ENCODE results near the gene ZNF664. TPM values are rescaled to one million over a fixed set of nuclear protein-coding genes. Genes with fewer than 3 reads are reported as not detected.

The ZNF664 gene
- polyA plus RNA-seq, 2 donors = 16.6 to 18.3 TPM

DNA sequence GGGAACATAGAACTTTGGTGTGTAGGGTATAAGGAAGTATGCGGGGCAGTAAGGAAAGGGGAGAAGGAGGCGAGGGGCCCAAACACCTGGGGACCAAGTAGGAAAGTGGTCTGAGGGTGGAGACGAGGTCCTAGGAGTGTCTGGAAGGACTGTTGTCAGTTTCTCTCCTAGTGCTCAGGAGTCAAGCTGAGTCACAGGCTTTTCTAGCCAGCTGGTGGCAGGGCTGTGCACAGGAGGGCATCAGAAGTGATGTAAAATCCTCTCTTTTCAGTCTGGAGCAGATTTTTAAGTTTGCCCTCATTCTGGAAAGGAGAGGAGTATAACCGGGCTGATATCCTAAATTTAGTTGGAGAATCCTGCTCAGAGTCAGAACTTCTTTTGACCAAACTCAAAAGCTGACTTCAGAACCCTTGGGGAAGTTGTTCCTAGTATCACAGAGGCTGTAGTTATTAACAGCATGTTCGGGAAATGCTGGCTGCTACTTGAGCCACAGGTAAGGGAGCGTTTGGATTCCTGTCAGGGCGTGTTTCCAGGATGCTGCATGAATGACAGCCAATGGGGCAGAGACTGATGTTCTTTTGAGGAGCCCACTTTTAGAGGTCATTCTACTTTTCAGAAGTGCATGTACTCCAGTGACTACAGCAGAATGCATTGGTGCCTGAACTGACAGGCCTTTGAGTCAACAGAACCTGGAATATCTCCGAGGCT is 19.3 kb downstream of the ZNF664 start:
- Histone ChIP-seq H3K4me1 (ENCODE audit: control insufficient read depth in 2 of 2, insufficient read depth in 2 of 2, low read length in 1 of 2) (peaks cover 2 to 3% of the 10 kb centered on the region in 2 donors), H3K4me3 (ENCODE audit: low read depth in 1 of 2, low read length in 2 of 2) (no peak overlapping the region), H3K27ac (ENCODE audit: low read depth in 2 of 2, low read length in 1 of 2) (no peak overlapping the region), H3K27me3 (ENCODE audit: control insufficient read depth in 1 of 2, insufficient read depth in 2 of 2, low read length in 2 of 2) (no peaks in the 10 kb centered on the region), H3K36me3 (ENCODE audit: control insufficient read depth in 2 of 2, insufficient read depth in 2 of 2, low read length in 1 of 2) (peaks cover 5 to 9% of the 10 kb centered on the region in 2 donors), H3K9me3 (ENCODE audit: control insufficient read depth in 2 of 2, insufficient read depth in 1 of 2, low read depth in 1 of 2, low read length in 1 of 2) (no peaks in the 10 kb centered on the region)
- 73 to 75% methylated on average over 8 of the region's 8 CpGs for WGBS, 2 donors

DNA sequence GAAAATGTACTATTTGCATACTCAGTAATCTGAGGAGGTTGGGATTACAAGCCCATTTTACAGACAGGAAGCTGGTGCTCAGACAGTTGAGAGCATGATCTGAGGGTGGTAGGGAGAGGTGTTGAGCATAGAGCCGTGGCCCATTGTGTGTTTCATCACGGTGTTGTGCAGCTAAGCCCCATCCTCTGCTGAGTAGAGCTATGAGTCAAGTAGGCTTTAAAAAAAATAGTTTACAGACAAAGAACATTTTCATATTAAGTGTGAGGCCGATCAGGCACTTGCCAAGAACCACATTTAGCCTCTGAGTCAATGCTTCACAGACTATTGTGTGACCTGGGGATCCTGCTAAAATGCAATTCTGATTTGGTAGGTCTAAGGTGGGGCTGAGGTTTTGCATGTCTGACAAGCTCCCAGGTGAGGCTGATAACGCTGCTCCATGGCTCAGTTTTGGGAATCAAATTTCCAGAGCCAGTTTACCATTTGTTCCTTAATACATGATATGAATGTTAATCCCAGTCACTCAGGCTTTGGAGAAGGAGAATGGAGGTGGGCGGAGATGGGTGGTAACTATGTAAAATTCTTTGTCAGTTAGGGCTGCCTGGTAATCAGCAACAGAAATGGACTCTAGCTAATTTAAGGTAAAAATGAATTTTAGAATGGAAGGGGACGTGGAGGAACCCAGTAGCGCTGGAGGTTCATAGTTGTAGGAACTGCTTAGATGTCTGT is 22.2 kb downstream of the ZNF664 start:
- Histone ChIP-seq H3K36me3 (ENCODE audit: control insufficient read depth in 2 of 2, insufficient read depth in 2 of 2, low read length in 1 of 2) (peaks cover 5 to 11% of the 10 kb centered on the region in 2 donors), H3K9me3 (ENCODE audit: control insufficient read depth in 2 of 2, insufficient read depth in 1 of 2, low read depth in 1 of 2, low read length in 1 of 2) (no peaks in the 10 kb centered on the region), H3K27ac (ENCODE audit: low read depth in 2 of 2, low read length in 1 of 2) (peak overlapping the region in 1 of 2 donors; percentile 63), H3K27me3 (ENCODE audit: control insufficient read depth in 1 of 2, insufficient read depth in 2 of 2, low read length in 2 of 2) (no peaks in the 10 kb centered on the region), H3K4me1 (ENCODE audit: control insufficient read depth in 2 of 2, insufficient read depth in 2 of 2, low read length in 1 of 2) (peaks cover 0 to 3% of the 10 kb centered on the region in 2 donors), H3K4me3 (ENCODE audit: low read depth in 1 of 2, low read length in 2 of 2) (no peak overlapping the region)
- 58 to 65% methylated on average over 7 of the region's 7 CpGs for WGBS, 2 donors

DNA sequence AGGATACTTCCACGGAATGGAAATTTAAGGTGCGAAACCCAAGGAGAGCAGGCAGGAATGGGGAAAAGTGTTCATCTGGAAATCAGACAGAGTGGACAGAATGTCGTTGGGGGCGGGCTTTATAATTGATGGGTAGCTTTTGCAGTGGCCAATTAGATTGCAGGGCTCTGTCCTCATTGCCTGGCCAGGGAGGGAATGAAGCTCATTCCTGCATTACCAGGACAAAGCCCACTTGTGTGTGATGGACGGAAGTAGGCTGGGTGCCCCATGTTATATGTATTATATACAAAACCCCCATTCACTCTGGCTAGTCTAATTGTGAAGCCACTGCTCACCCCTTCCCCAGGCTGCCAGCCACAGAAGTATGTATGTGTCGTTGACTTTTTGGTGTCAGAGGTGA is 23.6 kb downstream of the ZNF664 start:
- Histone ChIP-seq H3K4me3 (ENCODE audit: low read depth in 1 of 2, low read length in 2 of 2) (no peak overlapping the region), H3K27me3 (ENCODE audit: control insufficient read depth in 1 of 2, insufficient read depth in 2 of 2, low read length in 2 of 2) (no peaks in the 10 kb centered on the region), H3K36me3 (ENCODE audit: control insufficient read depth in 2 of 2, insufficient read depth in 2 of 2, low read length in 1 of 2) (peaks cover 9 to 11% of the 10 kb centered on the region in 2 donors), H3K9me3 (ENCODE audit: control insufficient read depth in 2 of 2, insufficient read depth in 1 of 2, low read depth in 1 of 2, low read length in 1 of 2) (no peaks in the 10 kb centered on the region), H3K4me1 (ENCODE audit: control insufficient read depth in 2 of 2, insufficient read depth in 2 of 2, low read length in 1 of 2) (peaks cover 0 to 3% of the 10 kb centered on the region in 2 donors), H3K27ac (ENCODE audit: low read depth in 2 of 2, low read length in 1 of 2) (no peak overlapping the region)
- WGBS, 2 donors = 89 to 90% methylated on average over 6 of the region's 6 CpGs

DNA sequence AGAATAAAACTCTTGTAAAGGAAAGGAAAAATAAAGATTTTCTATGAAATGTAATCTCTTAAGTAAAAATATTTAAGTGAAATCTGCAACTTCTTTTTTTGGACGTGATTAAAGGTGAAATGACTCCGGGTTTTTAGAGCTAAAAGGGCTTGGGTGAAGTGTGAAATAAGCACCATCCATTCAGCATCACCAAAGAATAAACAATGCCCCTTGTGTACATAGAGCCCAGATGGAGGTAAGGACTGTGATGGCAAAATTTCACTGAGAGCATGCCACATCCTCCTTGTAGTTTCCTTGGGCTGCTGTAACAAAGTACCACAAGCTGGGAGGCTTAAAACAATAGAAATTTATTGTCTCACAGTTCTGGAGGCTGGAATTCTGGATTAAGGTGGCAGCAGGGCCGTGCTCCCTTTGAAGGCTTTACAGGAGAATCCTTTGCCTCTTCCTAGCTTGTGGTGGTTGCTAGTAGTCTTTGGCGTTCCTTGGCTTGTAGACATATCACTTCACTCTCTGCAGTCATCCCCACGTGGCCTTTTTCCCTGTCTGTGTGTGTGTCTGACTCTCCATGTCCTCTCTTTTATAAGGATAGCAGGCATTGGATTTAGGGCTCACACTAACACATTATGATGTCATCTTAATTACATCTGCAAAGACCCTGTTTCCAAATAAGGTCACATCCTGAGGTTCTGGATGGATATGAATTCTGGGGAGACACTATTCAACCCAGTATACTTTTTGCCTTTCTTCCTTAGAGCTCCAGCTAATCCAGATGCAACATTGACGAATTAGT is 24.2 kb downstream of the ZNF664 start:
- no peaks in the 10 kb centered on the region for H3K27me3 ChIP-seq (ENCODE audit: control insufficient read depth in 1 of 2, insufficient read depth in 2 of 2, low read length in 2 of 2)
- WGBS, 2 donors = 76% methylated on average over 6 of the region's 6 CpGs
- H3K36me3 ChIP-seq (ENCODE audit: control insufficient read depth in 2 of 2, insufficient read depth in 2 of 2, low read length in 1 of 2) = peaks cover 9 to 11% of the 10 kb centered on the region in 2 donors
- H3K9me3 ChIP-seq (ENCODE audit: control insufficient read depth in 2 of 2, insufficient read depth in 1 of 2, low read depth in 1 of 2, low read length in 1 of 2) = no peaks in the 10 kb centered on the region
- no peak overlapping the region for H3K27ac ChIP-seq (ENCODE audit: low read depth in 2 of 2, low read length in 1 of 2)
- peaks cover 0 to 3% of the 10 kb centered on the region in 2 donors for H3K4me1 ChIP-seq (ENCODE audit: control insufficient read depth in 2 of 2, insufficient read depth in 2 of 2, low read length in 1 of 2)
- no peak overlapping the region for H3K4me3 ChIP-seq (ENCODE audit: low read depth in 1 of 2, low read length in 2 of 2)

DNA sequence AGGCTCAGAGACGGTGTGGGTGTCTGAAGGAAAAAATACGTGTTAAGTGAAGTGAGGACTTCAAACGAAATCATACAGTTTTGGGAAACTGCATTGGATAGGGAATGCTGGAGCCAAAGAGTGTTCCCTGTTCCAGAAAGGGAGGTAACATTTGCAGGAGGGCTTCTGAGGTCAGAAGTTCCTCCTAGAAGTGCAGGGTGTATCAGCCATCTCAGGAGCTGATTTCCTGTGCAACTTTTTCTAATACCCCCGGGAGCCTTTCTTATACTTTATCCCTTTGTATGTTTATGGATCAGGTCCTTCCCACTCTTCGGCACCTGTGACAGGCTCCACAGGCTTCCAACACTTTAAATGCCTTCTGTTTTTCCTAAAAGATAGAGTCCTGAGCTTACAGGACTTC is 24.9 kb downstream of the ZNF664 start:
- no peaks in the 10 kb centered on the region for H3K27me3 ChIP-seq (ENCODE audit: control insufficient read depth in 1 of 2, insufficient read depth in 2 of 2, low read length in 2 of 2)
- H3K4me3 ChIP-seq (ENCODE audit: low read depth in 1 of 2, low read length in 2 of 2) = no peak overlapping the region
- H3K27ac ChIP-seq (ENCODE audit: low read depth in 2 of 2, low read length in 1 of 2) = no peak overlapping the region
- no peaks in the 10 kb centered on the region for H3K4me1 ChIP-seq (ENCODE audit: control insufficient read depth in 2 of 2, insufficient read depth in 2 of 2, low read length in 1 of 2)
- 74 to 76% methylated on average over 5 of the region's 5 CpGs for whole genome bisulfite sequencing, 2 donors
- peaks cover 8 to 9% of the 10 kb centered on the region in 2 donors for H3K36me3 ChIP-seq (ENCODE audit: control insufficient read depth in 2 of 2, insufficient read depth in 2 of 2, low read length in 1 of 2)
- H3K9me3 ChIP-seq (ENCODE audit: control insufficient read depth in 2 of 2, insufficient read depth in 1 of 2, low read depth in 1 of 2, low read length in 1 of 2) = no peaks in the 10 kb centered on the region

DNA sequence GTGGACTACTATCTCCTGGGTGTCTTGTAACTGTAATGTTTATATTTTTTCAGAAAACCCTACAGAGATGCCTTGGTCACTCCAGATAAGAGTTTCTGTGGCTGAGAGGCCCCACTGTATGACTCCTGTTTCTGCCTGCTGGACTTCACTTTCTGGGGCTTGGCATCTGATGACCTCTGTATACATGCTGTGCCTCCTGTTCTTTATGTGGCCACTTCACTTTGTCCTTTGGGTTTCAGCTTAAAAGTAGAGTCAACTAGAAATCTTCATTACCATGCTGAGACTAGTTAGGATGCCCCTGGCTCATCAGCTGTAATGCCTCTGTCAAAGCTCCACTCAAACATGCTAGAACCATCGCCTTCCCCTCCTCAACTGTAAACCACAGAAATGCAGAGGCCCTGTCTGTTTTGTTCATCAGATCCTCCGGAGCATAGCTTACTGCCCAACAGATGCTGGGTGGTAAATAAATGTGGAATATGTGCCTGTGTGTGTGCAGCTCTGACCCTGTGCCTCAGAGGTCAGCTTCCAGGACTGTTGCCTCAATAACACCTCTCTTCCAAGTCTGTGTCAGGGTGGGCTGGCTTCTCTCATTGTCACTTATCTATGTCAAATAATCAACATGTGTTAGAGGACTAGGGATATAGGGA is 25.5 kb downstream of the ZNF664 start:
- no peak overlapping the region for H3K4me3 ChIP-seq (ENCODE audit: low read depth in 1 of 2, low read length in 2 of 2)
- H3K27ac ChIP-seq (ENCODE audit: low read depth in 2 of 2, low read length in 1 of 2) = no peak overlapping the region
- H3K36me3 ChIP-seq (ENCODE audit: control insufficient read depth in 2 of 2, insufficient read depth in 2 of 2, low read length in 1 of 2) = peaks cover 8 to 9% of the 10 kb centered on the region in 2 donors
- H3K4me1 ChIP-seq (ENCODE audit: control insufficient read depth in 2 of 2, insufficient read depth in 2 of 2, low read length in 1 of 2) = no peaks in the 10 kb centered on the region
- no peaks in the 10 kb centered on the region for H3K9me3 ChIP-seq (ENCODE audit: control insufficient read depth in 2 of 2, insufficient read depth in 1 of 2, low read depth in 1 of 2, low read length in 1 of 2)
- 74 to 76% methylated on average over 2 of the region's 2 CpGs for WGBS, 2 donors
- H3K27me3 ChIP-seq (ENCODE audit: control insufficient read depth in 1 of 2, insufficient read depth in 2 of 2, low read length in 2 of 2) = no peaks in the 10 kb centered on the region

DNA sequence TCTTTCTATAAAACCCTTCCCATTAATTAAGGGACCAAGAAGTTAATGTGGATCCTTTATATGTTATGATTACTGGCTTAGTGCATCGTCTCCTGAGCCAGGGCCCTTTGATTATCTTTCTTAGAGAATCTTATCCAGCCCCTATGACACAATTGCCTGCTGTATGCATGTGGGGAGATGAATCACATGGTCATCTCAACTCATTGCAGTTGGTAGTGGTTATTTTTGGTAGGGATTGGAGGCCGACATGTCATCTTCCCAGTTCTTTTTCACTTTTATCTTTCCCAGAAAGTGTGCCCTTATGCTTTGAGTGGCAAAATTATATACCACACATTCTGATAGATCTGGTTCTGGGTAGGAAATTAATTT is 26.0 kb downstream of the ZNF664 start:
- no peaks in the 10 kb centered on the region for H3K4me1 ChIP-seq (ENCODE audit: control insufficient read depth in 2 of 2, insufficient read depth in 2 of 2, low read length in 1 of 2)
- H3K4me3 ChIP-seq (ENCODE audit: low read depth in 1 of 2, low read length in 2 of 2) = no peak overlapping the region
- 80 to 85% methylated on average over 2 of the region's 2 CpGs for WGBS, 2 donors
- no peak overlapping the region for H3K27ac ChIP-seq (ENCODE audit: low read depth in 2 of 2, low read length in 1 of 2)
- H3K36me3 ChIP-seq (ENCODE audit: control insufficient read depth in 2 of 2, insufficient read depth in 2 of 2, low read length in 1 of 2) = peaks cover 8 to 9% of the 10 kb centered on the region in 2 donors
- H3K9me3 ChIP-seq (ENCODE audit: control insufficient read depth in 2 of 2, insufficient read depth in 1 of 2, low read depth in 1 of 2, low read length in 1 of 2) = no peaks in the 10 kb centered on the region
- H3K27me3 ChIP-seq (ENCODE audit: control insufficient read depth in 1 of 2, insufficient read depth in 2 of 2, low read length in 2 of 2) = no peaks in the 10 kb centered on the region

DNA sequence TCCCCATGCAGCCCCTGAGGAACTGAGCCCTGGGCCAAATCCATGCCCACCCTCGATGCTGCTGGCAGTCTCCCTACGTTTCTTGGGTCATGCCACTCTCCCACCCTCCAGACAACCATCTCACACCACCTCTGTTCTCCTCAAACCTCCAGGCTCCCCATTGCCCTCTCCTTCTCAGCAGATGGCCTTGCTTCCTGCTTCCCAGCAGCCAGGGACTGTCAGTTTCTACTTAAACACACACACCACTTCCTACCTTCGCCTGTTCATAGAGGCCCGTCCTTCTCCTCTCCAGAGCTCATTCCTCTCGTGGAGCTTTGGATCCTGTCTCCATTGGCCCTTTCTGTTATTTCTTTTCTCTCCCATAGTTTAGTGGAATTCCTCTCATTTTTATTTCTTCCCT is 27.1 kb downstream of the ZNF664 start:
- H3K4me3 ChIP-seq (ENCODE audit: low read depth in 1 of 2, low read length in 2 of 2) = no peak overlapping the region
- no peaks in the 10 kb centered on the region for H3K27me3 ChIP-seq (ENCODE audit: control insufficient read depth in 1 of 2, insufficient read depth in 2 of 2, low read length in 2 of 2)
- no peak overlapping the region for H3K27ac ChIP-seq (ENCODE audit: low read depth in 2 of 2, low read length in 1 of 2)
- no peaks in the 10 kb centered on the region for H3K9me3 ChIP-seq (ENCODE audit: control insufficient read depth in 2 of 2, insufficient read depth in 1 of 2, low read depth in 1 of 2, low read length in 1 of 2)
- H3K4me1 ChIP-seq (ENCODE audit: control insufficient read depth in 2 of 2, insufficient read depth in 2 of 2, low read length in 1 of 2) = no peaks in the 10 kb centered on the region
- WGBS, 2 donors = 89 to 90% methylated on average over 5 of the region's 5 CpGs
- H3K36me3 ChIP-seq (ENCODE audit: control insufficient read depth in 2 of 2, insufficient read depth in 2 of 2, low read length in 1 of 2) = peaks cover 8 to 9% of the 10 kb centered on the region in 2 donors

DNA sequence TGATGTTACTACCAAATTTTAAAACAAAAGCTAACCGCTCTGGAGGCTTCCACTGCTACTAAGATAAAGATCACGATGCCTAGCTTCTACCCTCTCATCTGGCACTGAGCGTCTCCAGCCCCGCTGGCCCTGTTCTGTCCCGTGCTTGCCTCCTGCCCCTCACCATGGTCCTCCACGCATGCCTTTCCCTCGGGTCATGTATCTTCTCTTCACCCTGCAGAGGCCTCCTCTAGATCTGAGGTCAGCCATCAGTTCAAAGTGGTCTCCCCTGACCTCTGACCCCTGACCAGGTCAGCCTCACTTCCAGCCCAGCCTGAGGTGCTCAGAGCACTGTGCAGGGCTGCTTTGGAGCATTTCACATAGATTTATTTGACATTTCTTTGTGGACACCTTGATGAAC is 28.3 kb downstream of the ZNF664 start:
- peaks cover 8 to 15% of the 10 kb centered on the region in 2 donors for H3K36me3 ChIP-seq (ENCODE audit: control insufficient read depth in 2 of 2, insufficient read depth in 2 of 2, low read length in 1 of 2)
- no peaks in the 10 kb centered on the region for H3K9me3 ChIP-seq (ENCODE audit: control insufficient read depth in 2 of 2, insufficient read depth in 1 of 2, low read depth in 1 of 2, low read length in 1 of 2)
- H3K4me1 ChIP-seq (ENCODE audit: control insufficient read depth in 2 of 2, insufficient read depth in 2 of 2, low read length in 1 of 2) = no peaks in the 10 kb centered on the region
- no peak overlapping the region for H3K27ac ChIP-seq (ENCODE audit: low read depth in 2 of 2, low read length in 1 of 2)
- 88 to 92% methylated on average over 7 of the region's 7 CpGs for WGBS, 2 donors
- no peak overlapping the region for H3K4me3 ChIP-seq (ENCODE audit: low read depth in 1 of 2, low read length in 2 of 2)
- H3K27me3 ChIP-seq (ENCODE audit: control insufficient read depth in 1 of 2, insufficient read depth in 2 of 2, low read length in 2 of 2) = no peaks in the 10 kb centered on the region

Measured in esophagus (tissue), 2 donors.